Gastroesophageal sphincter (tissue), 4 donors: ENCODE measurements around the gene SLC25A27. TPM values are rescaled to one million over a fixed set of nuclear protein-coding genes. Genes with fewer than 3 reads are reported as not detected.

Experiments
- ATAC-seq: fragments of 150-250 bp; one replicate; pipeline ENCODE4 v1.9.1; 2016; ENCODE audit warnings: mild to moderate bottlenecking, moderate library complexity
- H3K27ac ChIP-seq, 4 donors: fragments of 200-600 bp; sonication (generic) in 3 of 4; 1 replicate in 3 of 4; 2 replicates in 1 of 4; pipeline ENCODE4 v1.5.1; 2016 to 2019
- H3K27me3 ChIP-seq: fragments of 200-600 bp; sonication (generic); one replicate; pipeline ENCODE4 v1.5.1; 2019
- H3K36me3 ChIP-seq, 2 donors: fragments of 200-600 bp; sonication (generic); one replicate each; pipeline ENCODE4 v1.5.1; 2019; ENCODE audit warnings: control low read depth in 1 of 2
- H3K4me1 ChIP-seq, 3 donors: fragments of 200-600 bp; sonication (generic); 1 replicate in 2 of 3; 2 replicates in 1 of 3; pipeline ENCODE4 v1.5.1; 2016 to 2019; ENCODE audit warnings: control low read depth in 2 of 3
- H3K4me3 ChIP-seq, 2 donors: fragments of 200-600 bp; sonication (generic); one replicate each; pipeline ENCODE4 v1.5.1; 2019; ENCODE audit warnings: mild to moderate bottlenecking in 1 of 2, moderate library complexity in 1 of 2
- H3K9me3 ChIP-seq, 3 donors: fragments of 200-600 bp; sonication (generic); one replicate each; pipeline ENCODE4 v1.5.1; 2017 to 2019; ENCODE audit warnings: control low read depth in 2 of 3
- EP300 ChIP-seq: sonication (generic); formaldehyde crosslinking; IDR thresholded peaks from one replicate; pipeline ENCODE4 v1.6.1; 2017; ENCODE audit warnings: antibody characterized with exemption, mild to moderate bottlenecking
- POLR2A ChIP-seq, 2 donors: fragments of 450-650 bp; IDR thresholded peaks; one replicate each; pipeline ENCODE4 v1.6.1; 2017; ENCODE audit warnings: antibody characterized with exemption in 2 of 2, mild to moderate bottlenecking in 2 of 2, moderate library complexity in 1 of 2
- POLR2AphosphoS5 ChIP-seq: sonication (generic); formaldehyde crosslinking; IDR thresholded peaks from one replicate; pipeline ENCODE4 v1.6.1; 2017; ENCODE audit warnings: antibody characterized with exemption
- WGBS, 2 donors: methylation state at CpG; one replicate each; pipeline ENCODE4 v1.1.5; 2018; ENCODE audit warnings: low coverage in 1 of 2; 5-methylcytosine and 5-hydroxymethylcytosine counted together
- total RNA-seq, 4 donors: library from RNA; depleted of rRNA; stranded (reverse); fragments of >200 nt; gene quantifications; one replicate each; pipeline ENCODE4 v1.1.0, GENCODE V29; 2016
- TF ChIP-seq, protein P1 (sequence below), 4 experiments: fragments of 200-600 bp in 2 of 4; fragments of 450-650 bp in 2 of 4; sonication (generic) in 1 of 4; IDR thresholded peaks; one replicate each; pipeline ENCODE4 v1.5.1; 2017 to 2019; ENCODE audit warnings: antibody characterized with exemption in 4 of 4, mild to moderate bottlenecking in 2 of 4, moderate library complexity in 2 of 4

SLC25A27 gene
- total RNA-seq, 4 donors from 2014 or later = 7.8 to 82.2 (median 47.3) TPM

DNA sequence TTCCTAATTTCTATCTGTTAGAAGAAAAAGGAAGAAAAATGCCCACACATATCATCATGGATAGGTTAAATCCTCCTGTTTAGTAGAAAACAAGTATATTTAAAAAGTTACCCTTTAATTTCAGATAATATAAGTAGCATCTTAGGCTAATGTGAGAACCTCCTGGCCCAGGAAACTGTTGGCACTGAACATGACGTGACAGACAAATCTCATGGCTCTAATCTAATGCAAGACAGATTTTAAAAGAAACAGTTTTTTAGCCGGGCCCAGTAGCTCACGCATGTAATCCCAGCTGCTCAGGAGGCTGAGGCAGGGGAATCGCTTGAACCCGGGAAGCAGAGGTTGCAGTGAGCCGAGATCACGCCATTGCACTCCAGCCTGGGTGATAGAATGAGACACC, 23.1 kb upstream of the SLC25A27 start:
- ATAC-seq = no peak
- no peak overlapping the region for H3K4me3 ChIP-seq

DNA sequence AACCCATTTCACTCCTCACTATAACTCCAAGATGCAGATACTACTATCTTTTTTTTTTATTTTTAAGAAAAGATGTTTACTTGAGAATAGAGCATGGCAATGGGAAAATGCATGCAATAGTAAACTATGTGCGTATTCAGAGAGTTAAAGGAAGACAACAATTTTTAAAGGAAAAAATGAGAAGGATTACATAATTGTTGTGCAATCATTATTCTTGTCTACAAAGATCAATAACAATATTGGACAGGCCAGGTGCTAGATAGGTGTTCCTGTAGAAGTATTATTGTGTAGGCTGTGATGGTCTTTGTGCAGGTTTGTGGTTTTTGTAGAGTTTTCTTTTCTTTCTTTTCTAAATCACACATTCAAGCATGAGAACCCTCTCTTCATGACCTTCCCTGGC, 20.7 kb upstream of the SLC25A27 start:
- Histone ChIP-seq H3K4me1 (peaks cover 0 to 26% (median 4%) of the 10 kb centered on the region in 3 donors), H3K9me3 (no peaks in the 10 kb centered on the region), H3K36me3 (no peaks in the 10 kb centered on the region), H3K4me3 (no peak overlapping the region), H3K27ac (no peak overlapping the region), H3K27me3 (no peaks in the 10 kb centered on the region)
- 83 to 100% methylated on average over 1 of the region's 1 CpG for WGBS, 2 donors
- no peak for ATAC-seq
- TF ChIP-seq POLR2AphosphoS5 (no peak), EP300 (no peak), POLR2A (IDR thresholded peaks at IDR 0.05) (no peak)
- TF ChIP-seq, protein P1, sequence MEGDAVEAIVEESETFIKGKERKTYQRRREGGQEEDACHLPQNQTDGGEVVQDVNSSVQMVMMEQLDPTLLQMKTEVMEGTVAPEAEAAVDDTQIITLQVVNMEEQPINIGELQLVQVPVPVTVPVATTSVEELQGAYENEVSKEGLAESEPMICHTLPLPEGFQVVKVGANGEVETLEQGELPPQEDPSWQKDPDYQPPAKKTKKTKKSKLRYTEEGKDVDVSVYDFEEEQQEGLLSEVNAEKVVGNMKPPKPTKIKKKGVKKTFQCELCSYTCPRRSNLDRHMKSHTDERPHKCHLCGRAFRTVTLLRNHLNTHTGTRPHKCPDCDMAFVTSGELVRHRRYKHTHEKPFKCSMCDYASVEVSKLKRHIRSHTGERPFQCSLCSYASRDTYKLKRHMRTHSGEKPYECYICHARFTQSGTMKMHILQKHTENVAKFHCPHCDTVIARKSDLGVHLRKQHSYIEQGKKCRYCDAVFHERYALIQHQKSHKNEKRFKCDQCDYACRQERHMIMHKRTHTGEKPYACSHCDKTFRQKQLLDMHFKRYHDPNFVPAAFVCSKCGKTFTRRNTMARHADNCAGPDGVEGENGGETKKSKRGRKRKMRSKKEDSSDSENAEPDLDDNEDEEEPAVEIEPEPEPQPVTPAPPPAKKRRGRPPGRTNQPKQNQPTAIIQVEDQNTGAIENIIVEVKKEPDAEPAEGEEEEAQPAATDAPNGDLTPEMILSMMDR (IDR thresholded peaks at IDR 0.05) = no peak

More for the DNA sequence above, 23.1 kb upstream of the SLC25A27 start:
- Histone ChIP-seq H3K4me1 (peaks cover 0 to 33% (median 0%) of the 10 kb centered on the region in 3 donors), H3K9me3 (no peaks in the 10 kb centered on the region), H3K36me3 (no peaks in the 10 kb centered on the region), H3K27me3 (no peaks in the 10 kb centered on the region), H3K27ac (no peak overlapping the region)
- WGBS, 2 donors = 55 to 69% methylated on average over 5 to 6 of the region's 7 CpGs
- TF ChIP-seq POLR2AphosphoS5 (no peak), POLR2A (IDR thresholded peaks at IDR 0.05) (no peak)
- TF ChIP-seq, protein P1 (IDR thresholded peaks at IDR 0.05) = no peak

GRCh38 chr6:46635462-46635861, 17.3 kb upstream of the SLC25A27 start:
- H3K4me3 ChIP-seq = no peak overlapping the region
- H3K27ac ChIP-seq = no peak overlapping the region
- no peaks in the 10 kb centered on the region for H3K9me3 ChIP-seq
- H3K36me3 ChIP-seq = no peaks in the 10 kb centered on the region
- ATAC-seq = no peak
- no peak for TF ChIP-seq POLR2AphosphoS5
- no peak for TF ChIP-seq EP300
- TF ChIP-seq, protein P1 (IDR thresholded peaks at IDR 0.05) = no peak
- no peak for TF ChIP-seq POLR2A (IDR thresholded peaks at IDR 0.05)
- H3K4me1 ChIP-seq = peaks cover 0 to 17% (median 4%) of the 10 kb centered on the region in 3 donors
- H3K27me3 ChIP-seq = no peaks in the 10 kb centered on the region
- 94 to 97% methylated on average over 2 to 6 of the region's 6 CpGs for WGBS, 2 donors

DNA sequence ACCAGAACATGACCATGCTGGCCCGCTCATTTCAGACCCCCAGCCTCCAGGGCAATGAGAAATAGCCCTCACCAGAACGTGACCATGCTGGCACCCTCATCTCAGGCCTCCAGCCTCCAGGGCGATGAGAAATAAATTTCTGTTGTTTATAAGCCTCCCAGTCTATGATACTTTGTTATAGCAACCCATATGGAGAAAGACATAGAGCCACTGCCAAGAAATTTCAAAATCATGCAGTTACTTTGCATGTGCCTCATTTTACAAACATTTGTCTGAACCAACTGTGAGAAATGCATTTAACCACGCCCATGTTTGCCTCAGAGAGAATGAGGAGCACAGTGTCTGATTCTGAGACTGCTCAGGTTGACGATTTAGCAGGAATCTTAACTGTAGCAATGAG, 15.6 kb upstream of the SLC25A27 start:
- ATAC-seq = peak; percentile 92
- WGBS, 2 donors = 28 to 53% methylated on average over 5 of the region's 5 CpGs

GRCh38 chr6:46637933-46638332, 14.8 kb upstream of the SLC25A27 start:
- WGBS, 2 donors = 77 to 88% methylated on average over 1 of the region's 1 CpG
- H3K4me1 ChIP-seq = peaks cover 0 to 17% (median 4%) of the 10 kb centered on the region in 3 donors
- ATAC-seq = no peak
- peak overlapping the region in 2 of 4 donors; percentile 67 to 69 for H3K27ac ChIP-seq
- H3K4me3 ChIP-seq = no peak overlapping the region
- no peaks in the 10 kb centered on the region for H3K27me3 ChIP-seq
- no peaks in the 10 kb centered on the region for H3K9me3 ChIP-seq
- H3K36me3 ChIP-seq = no peaks in the 10 kb centered on the region
- TF ChIP-seq EP300 = no peak
- TF ChIP-seq, protein P1 (IDR thresholded peaks at IDR 0.05) = no peak
- no peak for TF ChIP-seq POLR2AphosphoS5
- TF ChIP-seq POLR2A (IDR thresholded peaks at IDR 0.05) = no peak

More for the DNA sequence above, 15.6 kb upstream of the SLC25A27 start:
- peak overlapping the region; percentile 16 to 69 (median 49) for H3K27ac ChIP-seq
- H3K4me3 ChIP-seq = no peak overlapping the region
- peaks cover 0 to 17% (median 4%) of the 10 kb centered on the region in 3 donors for H3K4me1 ChIP-seq
- H3K27me3 ChIP-seq = no peaks in the 10 kb centered on the region
- TF ChIP-seq, protein P1 (IDR thresholded peaks at IDR 0.05) = no peak
- peak; percentile 78 for TF ChIP-seq POLR2AphosphoS5
- no peaks in the 10 kb centered on the region for H3K9me3 ChIP-seq
- no peaks in the 10 kb centered on the region for H3K36me3 ChIP-seq
